Right lung (tissue), 5 donors: ENCODE results near the gene RHBDD3. TPM values are rescaled to one million over a fixed set of nuclear protein-coding genes. Genes with fewer than 3 reads are reported as not detected.
"Not testable (repeated sequence)": the region's sequence is repeated elsewhere in the genome, so short reads cannot be mapped to it uniquely, and the experiment has no call there.

Experiments
- DNase-seq, 2 donors: peaks; one replicate each; pipeline ENCODE4 v3.0.0-alpha.2; 2013
- polyA plus RNA-seq, 5 donors: library from polyadenylated mRNA; unstranded; fragments of 120-200 nt; gene quantifications; one replicate each; pipeline versions ENCODE4 v1.2.1 to v1.2.3, GENCODE V29; 2013; ENCODE audit warnings: inconsistent platforms in 1 of 5, low replicate concordance in 1 of 5; ENCODE audit not compliant: insufficient read length in 5 of 5, insufficient read depth in 1 of 5

RHBDD3 gene
- polyA plus RNA-seq, 5 donors = 23.2 to 48.0 (median 33.5) TPM

DNA sequence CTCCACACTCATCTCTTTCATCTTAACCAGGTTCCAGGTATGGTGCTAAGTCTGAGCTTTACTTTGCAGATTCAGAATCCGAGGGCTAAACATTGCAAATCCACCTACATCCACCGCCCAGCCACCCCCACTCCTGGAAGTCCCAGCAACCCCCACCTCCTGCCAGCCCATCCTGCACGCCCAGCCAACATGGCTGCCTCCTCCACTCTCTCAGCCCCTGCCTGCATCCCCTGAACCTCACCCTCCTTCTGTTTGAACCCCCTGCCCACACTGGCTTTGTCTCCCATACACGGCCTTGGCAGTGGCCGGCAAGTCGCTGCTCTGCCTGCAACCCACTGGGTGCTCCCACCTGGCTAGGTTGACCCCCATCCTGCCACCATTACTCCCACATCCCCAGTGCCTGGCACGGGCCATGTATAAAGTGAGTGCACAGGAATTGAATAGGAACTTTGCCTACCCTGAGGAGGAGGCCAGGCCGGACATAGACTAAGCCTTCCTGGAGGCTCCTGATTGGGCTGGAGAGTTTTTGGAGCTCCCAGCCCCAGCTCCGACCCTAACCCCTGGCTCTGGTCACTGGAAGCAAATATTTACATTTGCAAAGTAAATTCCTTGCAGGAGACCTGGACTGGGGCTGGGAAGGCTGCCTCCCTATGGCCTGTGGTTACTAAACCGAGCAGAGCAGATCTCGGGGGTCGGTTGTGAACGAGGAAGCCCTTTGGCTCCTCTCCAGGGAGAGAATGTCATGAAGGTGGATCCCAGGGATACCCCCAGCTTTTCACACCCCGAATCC, 47.7 kb downstream of the RHBDD3 start:
- no peak for DNase-seq

DNA sequence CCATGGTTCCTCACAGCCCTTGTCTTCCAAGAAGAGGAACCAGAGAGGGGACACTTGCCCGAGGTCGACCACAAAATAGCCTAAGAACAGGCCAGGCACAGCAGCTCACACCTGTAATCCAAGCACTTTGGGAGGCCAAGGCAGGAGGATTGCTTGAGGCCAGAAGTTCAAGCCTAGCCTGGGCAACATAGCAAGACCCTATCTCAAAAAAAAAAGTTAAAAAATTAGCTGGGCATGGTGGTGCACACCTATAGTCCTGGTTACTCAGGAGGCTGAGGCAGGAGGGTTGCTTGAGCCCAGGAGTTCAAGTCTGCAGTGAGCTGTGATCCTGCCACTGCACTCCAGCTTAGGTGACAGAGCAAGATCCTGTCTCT, 48.4 kb downstream of the RHBDD3 start:
- DNase-seq = not testable (repeated sequence)

DNA sequence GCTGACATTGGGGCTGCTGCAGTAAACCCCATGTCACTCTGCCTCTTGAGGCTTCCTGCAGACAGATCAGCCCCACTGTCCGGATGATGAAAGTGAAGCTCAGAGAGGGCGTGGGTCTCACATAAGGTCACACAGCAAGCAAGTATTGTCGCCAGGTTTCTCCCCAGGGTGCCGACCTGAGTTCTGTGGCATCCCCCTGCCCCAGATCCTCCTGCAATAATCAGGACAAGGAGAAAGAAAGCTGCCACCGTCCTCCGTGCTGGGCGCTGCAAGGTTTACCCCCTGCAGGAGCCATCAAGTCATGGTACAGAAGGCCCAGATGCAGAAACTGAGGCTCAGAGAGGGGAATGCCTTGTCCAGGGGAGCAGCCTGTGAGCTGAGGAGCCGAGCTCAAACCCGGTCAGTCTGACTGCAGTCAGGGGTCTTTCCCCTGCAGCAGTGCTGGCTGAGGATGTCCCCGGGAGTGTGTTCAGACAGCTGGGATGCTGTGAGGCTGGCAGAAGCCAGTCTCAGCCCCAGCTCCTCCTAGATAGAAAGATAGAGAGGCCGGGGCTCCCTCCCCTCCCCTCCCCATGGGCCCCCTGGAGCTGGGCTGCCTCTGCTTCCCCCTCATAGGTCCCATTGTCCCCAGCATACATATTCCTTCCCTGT, 48.9 kb downstream of the RHBDD3 start:
- no peak for DNase-seq

DNA sequence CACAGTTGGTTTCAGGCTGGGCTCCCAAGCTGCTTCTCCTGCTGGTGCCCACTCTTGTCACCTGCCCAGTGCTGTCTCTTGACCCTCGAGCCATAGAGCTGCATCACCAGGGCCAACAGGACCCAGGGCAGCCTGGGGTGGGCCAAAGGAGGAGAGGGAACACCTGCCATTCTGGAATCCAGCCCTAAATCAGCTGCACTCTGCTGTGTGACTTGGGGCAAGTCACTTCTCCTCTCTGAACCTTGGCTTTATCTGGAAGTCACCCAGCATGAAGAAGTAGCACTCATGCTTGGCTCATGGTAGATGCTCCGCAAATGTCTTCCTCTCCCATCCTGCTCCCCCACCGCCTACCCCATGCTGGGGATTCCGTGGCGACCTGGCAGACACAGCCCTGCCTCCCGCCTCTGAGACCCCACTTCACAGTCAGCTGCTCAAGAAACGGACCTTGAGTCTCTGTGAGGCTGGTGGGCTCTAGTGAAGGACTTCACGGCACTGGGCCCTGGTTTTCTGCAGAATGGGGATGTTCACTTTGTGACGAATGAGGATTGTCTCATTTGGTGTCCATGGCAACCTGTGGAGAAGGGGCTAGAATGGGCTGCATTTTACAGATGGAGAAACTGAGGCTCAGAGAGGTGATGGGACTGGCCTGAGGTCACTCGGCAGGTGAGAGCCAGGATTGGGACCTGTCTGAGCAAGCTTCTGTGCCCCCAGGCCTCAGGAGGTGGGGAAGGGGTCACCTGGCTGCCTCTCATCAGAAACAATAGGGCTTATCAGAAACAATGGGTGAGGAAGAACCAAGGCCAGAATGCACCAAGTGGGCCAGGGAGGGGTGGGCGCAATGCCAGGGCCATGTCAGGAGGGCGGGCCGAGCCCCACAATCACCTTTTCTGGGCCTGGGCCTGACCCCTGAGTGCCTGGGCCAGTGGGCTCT, 49.7 kb downstream of the RHBDD3 start:
- DNase-seq = no peak

DNA sequence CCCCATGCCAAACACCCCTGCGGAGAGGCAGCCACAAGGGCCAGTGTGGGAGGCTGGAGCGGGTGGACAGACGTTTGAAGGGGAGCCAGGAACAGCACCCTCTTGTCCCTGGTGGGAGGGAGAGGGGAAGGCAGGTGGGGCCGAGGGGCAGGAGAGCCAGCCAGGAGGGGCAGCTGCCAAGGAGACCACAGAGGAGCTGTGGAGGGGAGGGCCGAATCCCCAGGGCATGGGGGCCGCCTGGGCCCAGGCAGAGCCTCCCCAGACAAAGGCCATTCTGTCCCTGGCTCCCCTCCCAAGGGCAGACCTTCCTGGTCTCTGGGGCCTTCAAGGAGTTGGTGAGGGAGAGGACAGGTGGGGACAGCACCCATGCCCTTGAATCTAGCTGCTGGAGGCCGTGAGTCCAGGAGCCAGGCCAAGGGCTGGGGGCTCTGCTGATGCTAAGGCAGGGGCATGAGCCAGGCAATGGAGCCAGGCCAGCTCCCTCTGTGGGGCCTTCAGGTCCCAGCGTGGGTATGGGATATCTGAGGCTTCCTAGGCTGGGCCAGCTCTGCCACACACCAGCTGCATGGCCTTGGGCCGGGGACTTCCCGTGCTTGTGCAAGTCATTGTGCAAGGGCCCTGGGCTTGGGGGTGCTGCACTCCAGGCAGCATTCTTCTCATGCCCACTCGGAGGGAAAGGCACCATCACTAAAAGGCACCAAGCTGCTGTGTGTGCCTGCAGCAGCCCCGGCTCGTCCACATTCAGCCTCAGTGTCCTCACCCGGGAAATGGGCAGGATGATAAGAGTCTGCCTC, 50.7 kb downstream of the RHBDD3 start:
- no peak for DNase-seq

DNA sequence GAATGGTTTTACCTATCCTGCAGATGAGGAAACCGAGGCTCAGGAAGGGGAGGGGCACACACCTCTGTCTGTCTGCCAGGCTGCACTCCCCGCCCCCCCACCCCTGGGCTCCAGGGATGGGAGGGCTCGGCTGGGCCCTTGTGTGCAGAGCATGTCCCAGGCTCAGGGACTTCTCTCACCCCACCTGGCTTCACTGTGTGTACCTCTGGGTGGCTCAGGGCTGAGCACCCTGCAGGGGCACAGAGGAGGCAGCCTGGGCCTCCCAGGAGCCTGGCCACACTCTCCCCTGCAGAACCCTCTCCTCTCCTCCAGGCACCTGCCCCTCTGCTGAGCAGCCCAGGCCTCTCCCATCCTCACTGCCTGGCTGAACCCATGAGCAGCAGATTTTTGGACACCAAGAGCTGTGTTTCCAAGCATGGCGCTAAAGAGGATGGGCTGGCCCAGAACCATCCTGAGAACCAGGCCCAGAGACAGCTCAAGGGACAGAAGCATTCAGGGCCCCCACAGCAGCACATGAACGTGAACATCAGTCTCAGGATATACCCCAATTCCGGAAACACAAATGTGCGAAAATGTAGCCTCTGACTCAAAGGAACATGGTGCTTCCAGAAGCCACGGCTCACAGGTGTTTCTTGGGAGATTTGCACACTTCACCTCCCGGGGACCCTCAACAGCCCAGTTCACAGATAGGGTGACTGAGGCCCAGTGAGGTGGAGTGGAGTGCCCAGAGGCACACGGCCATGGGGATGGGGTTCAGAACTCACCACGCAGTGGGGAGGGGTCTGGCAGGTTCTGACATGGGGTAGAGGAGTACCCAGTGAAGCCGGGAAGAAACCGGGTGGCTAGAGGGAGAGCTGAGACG, 51.5 kb downstream of the RHBDD3 start:
- DNase-seq = no peak

DNA sequence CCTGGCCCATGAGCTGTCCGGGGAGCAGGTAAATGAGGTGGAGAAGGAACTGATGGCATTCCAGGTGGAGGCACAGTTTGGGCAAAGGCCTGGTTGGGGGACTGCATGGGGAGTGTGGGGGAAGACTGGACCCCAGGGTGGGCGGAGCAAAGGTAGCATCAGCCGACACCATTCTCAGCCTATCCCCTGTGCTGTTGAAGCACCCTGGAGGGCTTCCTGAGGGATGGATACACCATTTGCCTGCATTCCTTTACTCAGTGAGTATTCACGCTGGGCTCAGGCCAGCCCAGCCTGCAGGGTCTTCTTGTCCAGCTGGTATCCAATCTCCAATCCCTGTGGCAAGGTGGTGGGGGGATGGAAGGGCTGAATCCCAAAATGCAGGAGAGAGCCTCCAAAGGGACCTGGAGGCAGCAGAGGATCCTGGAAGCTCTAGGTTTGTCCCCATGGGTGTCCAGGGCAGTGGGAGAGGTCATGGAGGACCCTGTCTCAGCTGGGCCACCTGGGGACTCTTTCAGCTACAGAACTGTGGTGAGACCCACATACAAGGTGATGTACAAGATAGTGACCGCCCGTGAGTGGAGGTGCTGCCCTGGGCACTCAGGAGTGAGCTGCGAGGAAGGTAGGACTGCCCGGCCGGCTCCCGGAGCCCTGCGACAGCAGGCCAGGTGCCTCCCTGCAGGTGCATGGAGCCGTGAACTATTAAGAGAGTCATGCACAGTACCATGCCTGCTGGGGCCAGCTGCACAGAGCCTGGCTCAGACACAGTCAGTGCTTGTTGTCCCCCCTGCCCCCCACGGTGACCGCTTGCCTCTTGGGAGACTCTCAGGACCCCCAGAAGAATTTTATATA, 52.5 kb downstream of the RHBDD3 start:
- DNase-seq = no peak

DNA sequence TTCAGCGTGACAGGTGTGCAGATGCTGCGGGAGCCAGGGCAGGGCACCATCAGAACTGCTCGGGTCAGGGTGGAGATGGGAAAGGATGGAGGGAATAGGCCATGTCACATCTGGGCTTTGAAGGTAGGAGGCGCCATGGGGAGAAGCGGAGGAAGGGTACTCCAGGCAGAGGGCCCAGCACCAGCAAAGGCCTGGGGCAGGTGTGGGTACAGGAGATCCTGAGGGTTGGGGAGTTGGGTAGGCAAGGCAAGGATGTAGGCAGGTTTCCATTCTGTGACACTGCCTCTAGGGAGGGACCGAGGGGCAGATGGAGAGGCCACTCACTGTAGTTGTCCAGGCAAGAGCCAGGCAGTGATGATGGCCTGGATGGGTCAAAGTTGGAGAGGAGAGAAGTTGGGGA, 53.5 kb downstream of the RHBDD3 start:
- DNase-seq = no peak

DNA sequence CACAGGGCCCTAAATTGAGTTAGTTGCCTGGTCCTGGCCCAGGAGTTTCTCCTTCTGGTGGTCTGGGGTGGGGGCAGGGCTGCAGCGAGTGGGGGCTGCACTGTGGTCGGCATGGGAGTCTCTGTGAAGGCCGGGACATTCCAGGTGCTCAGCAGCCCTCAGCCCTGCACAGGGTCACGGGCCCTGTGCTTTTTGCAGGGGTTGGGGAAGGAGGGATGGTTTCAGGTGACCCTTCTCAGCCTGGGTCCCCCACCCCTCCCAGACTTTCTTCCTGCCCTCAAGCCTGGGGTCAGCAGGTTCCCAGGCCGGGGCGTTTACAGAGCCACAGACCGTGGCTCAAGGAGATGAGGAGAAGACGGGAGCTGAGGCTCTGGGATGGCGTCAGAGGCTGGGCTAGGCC, 54.3 kb downstream of the RHBDD3 start:
- no peak for DNase-seq

DNA sequence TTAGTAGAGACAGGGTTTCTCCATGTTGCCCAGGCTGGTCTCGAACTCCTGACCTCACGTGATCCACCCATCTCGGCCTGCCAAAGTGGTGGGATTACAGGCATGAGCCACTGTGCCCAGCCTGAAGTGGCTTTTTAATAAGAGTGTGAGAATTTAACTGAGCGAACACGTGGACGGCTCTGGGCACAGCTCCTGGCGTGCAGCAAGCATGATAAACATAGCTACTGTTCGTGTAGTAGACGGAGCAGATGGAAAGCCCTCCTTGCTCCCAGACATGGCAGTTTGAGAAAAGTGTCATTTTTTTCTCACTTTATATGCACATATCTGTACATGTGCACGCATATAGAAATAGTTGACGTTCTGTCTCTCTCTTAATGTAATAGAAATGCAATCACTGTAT, 55.0 kb downstream of the RHBDD3 start:
- DNase-seq = no peak

DNA sequence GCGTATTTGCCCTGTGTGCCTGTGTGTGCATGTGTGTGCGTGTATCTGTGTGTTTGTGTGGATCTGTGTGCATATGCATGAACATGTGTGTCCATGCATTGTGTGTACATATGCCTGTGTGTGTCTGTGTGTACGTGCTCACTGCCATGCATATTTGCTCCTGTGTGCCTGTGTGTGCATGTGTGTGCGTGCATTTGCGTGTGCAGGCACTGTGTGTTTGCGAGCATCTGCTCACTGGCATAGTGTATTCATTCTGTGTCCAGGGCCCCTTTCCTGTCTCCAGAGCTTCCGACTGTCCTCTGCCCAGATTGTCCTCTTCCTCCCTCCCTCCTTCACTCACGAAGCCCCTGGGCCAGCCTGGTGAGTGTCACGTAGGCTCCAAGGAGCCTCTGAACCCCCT, 56.3 kb downstream of the RHBDD3 start:
- DNase-seq = no peak

DNA sequence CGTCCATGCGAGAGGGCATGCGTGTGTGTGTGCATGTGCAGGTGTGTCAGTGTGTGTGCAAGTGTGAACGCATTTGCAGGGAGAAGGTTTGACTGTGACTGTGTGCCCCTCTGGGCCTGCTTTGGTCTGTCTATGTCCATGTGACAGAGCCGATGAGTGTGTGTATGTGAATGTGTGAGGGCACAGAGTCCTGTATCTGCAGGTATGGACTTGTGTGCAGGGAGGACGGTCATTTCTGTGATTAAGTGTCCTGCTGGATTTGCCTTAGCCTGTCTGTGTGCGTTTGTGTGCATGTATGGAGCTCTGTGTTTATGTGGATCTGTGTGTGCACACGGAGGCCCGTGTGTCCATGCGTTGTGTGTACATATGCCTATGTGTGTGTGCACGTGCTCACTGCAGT, 56.7 kb downstream of the RHBDD3 start:
- no peak for DNase-seq

Other genes with a start within 250 kb of the RHBDD3 start
- 1 to 10 TPM in 2 of 5 donors, under 1 TPM in 3; 0.75 to 1.6 (median 0.98) TPM for gene C22orf31, start 206.2 kb downstream of the RHBDD3 start, polyA plus RNA-seq
- gene KREMEN1, start 194.9 kb downstream of the RHBDD3 start, polyA plus RNA-seq = 10 to 100 TPM; 25.1 to 43.9 (median 33.8) TPM
- 100 to 1,000 TPM in 1 of 5 donors, 10 to 100 TPM in 4; 66.2 to 124 (median 89.7) TPM for gene EMID1, start 62.1 kb downstream of the RHBDD3 start, polyA plus RNA-seq
- gene EWSR1, start 287 bp upstream of the RHBDD3 start, polyA plus RNA-seq = 100 to 1,000 TPM; 313 to 369 (median 340) TPM
- gene GAS2L1, start 38.7 kb upstream of the RHBDD3 start, polyA plus RNA-seq = 10 to 100 TPM in 1 of 5 donors, 1 to 10 TPM in 4; 5.2 to 11.1 (median 7.2) TPM
- gene RASL10A, start 47.7 kb upstream of the RHBDD3 start, polyA plus RNA-seq = under 1 TPM in 4 of 5 donors, not detected in 1; 0.33 to 0.64 (median 0.39) TPM
- gene AP1B1, start 120.6 kb upstream of the RHBDD3 start, polyA plus RNA-seq = 10 to 100 TPM; 27.6 to 39.1 (median 33.7) TPM
- under 1 TPM in 2 of 5 donors, not detected in 3; 0.12 to 0.38 TPM for gene RFPL1, start 170.6 kb upstream of the RHBDD3 start, polyA plus RNA-seq
- gene NEFH, start 212.2 kb upstream of the RHBDD3 start, polyA plus RNA-seq = 1 to 10 TPM; 3.5 to 5.6 (median 4.5) TPM